SK-N-SH (cell line): Measurements from ENCODE around the gene CPM. TPM values are rescaled to one million over a fixed set of nuclear protein-coding genes. Genes with fewer than 3 reads are reported as not detected.

Source experiments
- CTCF ChIA-PET: fragments of 300-600, 350-600 bp; formaldehyde crosslinking; extraction: SDS; loops from one replicate; lab custom pipeline; 2021; lab: Yijun Ruan, JAX
- POLR2A ChIA-PET: fragments of 350-600 bp; sonication (Branson Sonifier 250); formaldehyde crosslinking; extraction: SDS; loops from one replicate; lab custom pipeline; 2020; ENCODE audit warnings: antibody characterized with exemption, inconsistent platforms; lab: Yijun Ruan, JAX
- DNase-seq: peaks from one replicate; pipeline ENCODE4 v3.0.0; 2012
- H2AFZ ChIP-seq: fragments of 200-600 bp; sonication (generic); 2 replicates; pipeline ENCODE4 v1.8.1; 2016; ENCODE audit warnings: antibody characterized with exemption, mild to moderate bottlenecking, low read depth
- H3F3A ChIP-seq: fragments of 200-600 bp; sonication (generic); replicated peaks from 2 replicates; pipeline ENCODE3; 2016; ENCODE audit warnings: antibody characterized with exemption, mild to moderate bottlenecking; ENCODE audit not compliant: insufficient read depth
- H3K27ac ChIP-seq, 2 experiments: fragments of 200-500 bp in 1 of 2; fragments of 200-600 bp in 1 of 2; sonication (Bioruptor generic) in 1 of 2; sonication (generic), shearing (Covaris generic) in 1 of 2; 2 replicates each; pipeline versions ENCODE4 v1.5.1 to v1.6.1; 2014 to 2016; ENCODE audit warnings: low read depth in 2 of 2, inconsistent platforms in 1 of 2, low read length in 1 of 2, mild to moderate bottlenecking in 1 of 2, mixed read lengths in 1 of 2
- H3K27me3 ChIP-seq: fragments of 200-600 bp; sonication (generic), shearing (Covaris generic); 2 replicates; pipeline ENCODE4 v1.6.1; 2016; ENCODE audit warnings: mixed run types; ENCODE audit not compliant: insufficient read depth
- H3K36me3 ChIP-seq, 2 experiments: fragments of 200-500 bp in 1 of 2; fragments of 200-600 bp in 1 of 2; sonication (Bioruptor generic) in 1 of 2; sonication (generic) in 1 of 2; replicated peaks in 1 of 2; 2 replicates each; pipeline versions ENCODE3 to v1.5.1; 2014 to 2016; ENCODE audit warnings: low read length in 1 of 2, mild to moderate bottlenecking in 1 of 2; ENCODE audit not compliant: insufficient read depth in 2 of 2, control insufficient read depth in 1 of 2
- H3K4me1 ChIP-seq, 2 experiments: fragments of 200-500 bp in 1 of 2; fragments of 200-600 bp in 1 of 2; sonication (Bioruptor generic) in 1 of 2; sonication (generic), shearing (Covaris generic) in 1 of 2; 2 replicates each; pipeline versions ENCODE4 v1.5.1 to v1.6.1; 2014 to 2016; ENCODE audit warnings: low read depth in 1 of 2, low read length in 1 of 2, mixed run types in 1 of 2; ENCODE audit not compliant: insufficient read depth in 2 of 2, control insufficient read depth in 1 of 2
- H3K4me2 ChIP-seq: fragments of 200-600 bp; sonication (generic), shearing (Covaris generic); 2 replicates; pipeline ENCODE4 v1.6.1; 2017; ENCODE audit warnings: mixed run types
- H3K4me3 ChIP-seq, 2 experiments: fragments of 200-500 bp in 1 of 2; fragments of 200-600 bp in 1 of 2; sonication (Bioruptor generic) in 1 of 2; sonication (generic), shearing (Covaris generic) in 1 of 2; 2 replicates each; pipeline versions ENCODE4 v1.5.1 to v1.8.1; 2014 to 2016; ENCODE audit warnings: low read depth in 2 of 2, inconsistent platforms in 1 of 2, low read length in 1 of 2, mild to moderate bottlenecking in 1 of 2, mixed read lengths in 1 of 2, moderate library complexity in 1 of 2
- H3K79me2 ChIP-seq: fragments of 200-600 bp; sonication (generic); 2 replicates; pipeline ENCODE4 v1.8.1; 2017; ENCODE audit warnings: mild to moderate bottlenecking; ENCODE audit not compliant: insufficient read depth
- H3K9ac ChIP-seq: fragments of 200-600 bp; sonication (generic); 2 replicates; pipeline ENCODE4 v1.6.1; 2017; ENCODE audit warnings: mixed run types
- H3K9me2 ChIP-seq: fragments of 200-600 bp; sonication (generic); 2 replicates; pipeline ENCODE4 v1.6.1; 2017; ENCODE audit warnings: mixed run types
- H3K9me3 ChIP-seq: fragments of 200-600 bp; sonication (generic); 2 replicates; pipeline ENCODE4 v1.6.1; 2017; ENCODE audit warnings: mixed run types, mild to moderate bottlenecking, moderate library complexity
- H4K20me1 ChIP-seq: fragments of 200-600 bp; sonication (generic); 2 replicates; pipeline ENCODE4 v1.6.1; 2017; ENCODE audit warnings: mild to moderate bottlenecking, mixed run types; ENCODE audit not compliant: insufficient read depth
- CHD2 ChIP-seq: fragments of 150-350 bp; IDR thresholded peaks from 2 replicates; pipeline ENCODE4 v1.6.1; 2018; ENCODE audit warnings: low read length; ENCODE audit not compliant: partially characterized antibody
- ELF1 ChIP-seq: IDR thresholded peaks from 2 replicates; pipeline ENCODE4 v1.4.0; 2012
- EP300 ChIP-seq, 2 experiments: IDR thresholded peaks; 2 replicates each; pipeline versions ENCODE4 v1.4.0 to v1.6.1; 2012; ENCODE audit warnings: borderline replicate concordance in 1 of 2, low read depth in 1 of 2, low read length in 1 of 2
- FOSL2 ChIP-seq: IDR thresholded peaks from 2 replicates; pipeline ENCODE4 v1.4.0; 2012; ENCODE audit warnings: low read depth, mild to moderate bottlenecking, moderate library complexity, borderline replicate concordance
- FOXM1 ChIP-seq: IDR thresholded peaks from 2 replicates; pipeline ENCODE4 v1.4.0; 2012; ENCODE audit warnings: low read depth, mild to moderate bottlenecking
- GATA2 ChIP-seq: sonication (generic); formaldehyde crosslinking; IDR thresholded peaks from 2 replicates; pipeline ENCODE4 v1.5.0; 2020; ENCODE audit warnings: mild to moderate bottlenecking, missing genetic modification reagents
- JUND ChIP-seq: IDR thresholded peaks from 2 replicates; pipeline ENCODE4 v1.4.0; 2012
- MEF2A ChIP-seq: IDR thresholded peaks from 2 replicates; pipeline ENCODE4 v1.4.0; 2012; ENCODE audit warnings: low read depth, borderline replicate concordance
- PBX3 ChIP-seq: IDR thresholded peaks from 2 replicates; pipeline ENCODE4; 2012
- POLR2AphosphoS5 ChIP-seq: IDR thresholded peaks from 2 replicates; pipeline ENCODE4 v1.6.1; 2012; ENCODE audit warnings: low read depth, low read length
- RCOR1 ChIP-seq: fragments of 150-350 bp; IDR thresholded peaks from 2 replicates; pipeline ENCODE4 v1.6.1; 2017; ENCODE audit warnings: antibody characterized with exemption, low read length
- RFX5 ChIP-seq: IDR thresholded peaks from 2 replicates; pipeline ENCODE4 v1.6.1; 2012; ENCODE audit warnings: mild to moderate bottlenecking, improper control_type of control experiment, low read length
- RXRA ChIP-seq: IDR thresholded peaks from 2 replicates; pipeline ENCODE4 v1.4.0; 2012; ENCODE audit warnings: low read depth, mild to moderate bottlenecking, borderline replicate concordance
- TAF1 ChIP-seq: IDR thresholded peaks from 2 replicates; pipeline ENCODE4 v1.6.1; 2012; ENCODE audit warnings: low read depth, mild to moderate bottlenecking, low read length, moderate library complexity, borderline replicate concordance
- TCF12 ChIP-seq: IDR thresholded peaks from 2 replicates; pipeline ENCODE4 v1.4.0; 2012
- USF1 ChIP-seq: IDR thresholded peaks from 2 replicates; pipeline ENCODE4 v1.4.0; 2012; ENCODE audit warnings: low read depth, borderline replicate concordance
- USF2 ChIP-seq: fragments of 150-350 bp; IDR thresholded peaks from 2 replicates; pipeline ENCODE4 v1.6.1; 2017; ENCODE audit warnings: antibody characterized with exemption, low read length, low read depth, borderline replicate concordance
- YY1 ChIP-seq: IDR thresholded peaks from 2 replicates; pipeline ENCODE4 v1.4.0; 2012; ENCODE audit warnings: low read depth, mild to moderate bottlenecking
- WGBS: methylation state at CpG from one replicate; pipeline ENCODE4 v1.1.6; 2017; ENCODE audit warnings: low lambda C conversion rate; 5-methylcytosine and 5-hydroxymethylcytosine counted together
- polyA plus RNA-seq, 3 experiments: library from polyadenylated mRNA; depleted of rRNA; stranded (reverse); fragments of >200 nt; gene quantifications; 2 replicates each; pipeline ENCODE4 v1.2.3, GENCODE V29; 2012

CPM gene
- polyA plus RNA-seq, 1 of the 3 experiments (the other 2 are of a cell fraction) = 10.8 TPM

- Histone ChIP-seq H3F3A (no peaks in the 10 kb centered on the region), H3K4me2 (no peak overlapping the region), H3K79me2 (no peaks in the 10 kb centered on the region), H3K9ac (no peak overlapping the region), H2AFZ (no peak overlapping the region), H4K20me1 (no peaks in the 10 kb centered on the region), H3K27ac (no peak overlapping the region), H3K36me3 (no peaks in the 10 kb centered on the region), H3K9me2 (no peaks in the 10 kb centered on the region), H3K4me1 (0 out of 4 replicates have a peak, but pooled peaks cover 0 to 6% of the 10 kb centered on the region in 2 experiments), H3K4me3 (no peak overlapping the region), H3K27me3 (no peaks in the 10 kb centered on the region), H3K9me3 (no peaks in the 10 kb centered on the region)
- CTCF ChIA-PET = no interaction called here
- POLR2A ChIA-PET = no interaction called here
- TF ChIP-seq RCOR1 (no peak), TCF12 (peak; percentile 28; the same call in 1 of the 2 replicates), CHD2 (no peak), JUND (peak; percentile 31; the same call in 1 of the 2 replicates), ELF1 (no peak), YY1 (no peak), PBX3 (no peak), RXRA (peak; percentile 60; the same call in 1 of the 2 replicates), RFX5 (no peak), POLR2AphosphoS5 (no peak)
- DNase-seq = no peak
Measured at GRCh38 chr12:68888243-68888642, 44.7 kb downstream of the CPM start.

GRCh38 chr12:68887641-68888040 lies 45.3 kb downstream of the CPM start:
- Histone ChIP-seq H3K9me2 (no peaks in the 10 kb centered on the region), H3K4me1 (0 out of 4 replicates have a peak, but pooled peaks cover 0 to 6% of the 10 kb centered on the region in 2 experiments), H3F3A (no peaks in the 10 kb centered on the region), H3K79me2 (no peaks in the 10 kb centered on the region), H3K9me3 (no peaks in the 10 kb centered on the region)
- CTCF ChIA-PET = no interaction called here
- no peak for TF ChIP-seq GATA2 (CRISPR knock-in tag)
- TF ChIP-seq, all 33 proteins: peak for 0
- Histone ChIP-seq H3K27me3 (no peaks in the 10 kb centered on the region), H3K4me3 (no peak overlapping the region), H4K20me1 (no peaks in the 10 kb centered on the region), H3K9ac (no peak overlapping the region), H3K36me3 (no peaks in the 10 kb centered on the region), H2AFZ (no peak overlapping the region), H3K27ac (no peak overlapping the region), H3K4me2 (no peak overlapping the region)
- WGBS = 33% methylated on average over 1 of the region's 1 CpG
- DNase-seq = no peak
- POLR2A ChIA-PET = no interaction called here

- ChIA-PET POLR2A (no interaction called here), CTCF (no interaction called here)
- WGBS = 60% methylated on average over 5 of the region's 5 CpGs
- no peaks in the 10 kb centered on the region for H3K27me3 ChIP-seq
- no peak overlapping the region for H3K27ac ChIP-seq
- H3K79me2 ChIP-seq = no peaks in the 10 kb centered on the region
- no peaks in the 10 kb centered on the region for H3F3A ChIP-seq
- H3K36me3 ChIP-seq = no peaks in the 10 kb centered on the region
- no peaks in the 10 kb centered on the region for H3K9me3 ChIP-seq
- H3K4me1 ChIP-seq = 0 out of 4 replicates have a peak, but pooled peaks cover 0 to 6% of the 10 kb centered on the region in 2 experiments
- no peaks in the 10 kb centered on the region for H4K20me1 ChIP-seq
- H3K4me3 ChIP-seq = no peak overlapping the region
- no peak overlapping the region for H3K9ac ChIP-seq
- H3K9me2 ChIP-seq = no peaks in the 10 kb centered on the region
- no peak overlapping the region for H3K4me2 ChIP-seq
- no peak overlapping the region for H2AFZ ChIP-seq
- TF ChIP-seq USF1 (no peak), FOXM1 (no peak), TAF1 (no peak), USF2 (no peak), MEF2A (no peak), EP300 (IDR thresholded peaks at IDR 0.05; ENCODE audit: borderline replicate concordance in 1 of 2, low read depth in 1 of 2, low read length in 1 of 2) (no peak), FOSL2 (no peak), YY1 (no peak)
- TF ChIP-seq, all 33 proteins: peak for 0
- DNase-seq = no peak
Measured at GRCh38 chr12:68886636-68887572, 46.1 kb downstream of the CPM start.
